HCT116 (cell line): ENCODE data around the gene SNTG2.

Experiments used
- CEBPB ChIP-seq: IDR thresholded peaks from 2 replicates; pipeline ENCODE4 v1.6.1; 2012; ENCODE audit warnings: low read depth
- EGR1 ChIP-seq: IDR thresholded peaks from 2 replicates; pipeline ENCODE4 v1.6.1; 2012; ENCODE audit warnings: low read depth
- ELF1 ChIP-seq: IDR thresholded peaks from 2 replicates; pipeline ENCODE4 v1.6.1; 2012; ENCODE audit warnings: low read depth, borderline replicate concordance
- EZH2 ChIP-seq: fragments of 200-600 bp; sonication (generic); IDR thresholded peaks from 2 replicates; pipeline ENCODE4 v1.6.1; 2017; ENCODE audit warnings: antibody characterized with exemption, mixed run types
- POLR2A ChIP-seq: IDR thresholded peaks from 2 replicates; pipeline ENCODE4 v1.7.0; 2011; ENCODE audit warnings: borderline replicate concordance; ENCODE audit not compliant: insufficient read depth, insufficient read length; ENCODE audit errors: extremely low read depth
- POLR2AphosphoS5 ChIP-seq: IDR thresholded peaks from 2 replicates; pipeline ENCODE4 v1.6.1; 2011; ENCODE audit warnings: mild to moderate bottlenecking, low read depth, low read length, moderate library complexity
- RAD21 ChIP-seq: IDR thresholded peaks from 2 replicates; pipeline ENCODE4 v1.6.1; 2012; ENCODE audit warnings: low read depth, mild to moderate bottlenecking
- SIN3A ChIP-seq: IDR thresholded peaks from 2 replicates; pipeline ENCODE4 v1.6.1; 2012; ENCODE audit warnings: low read depth
- SRF ChIP-seq: IDR thresholded peaks from 2 replicates; pipeline ENCODE4 v1.6.1; 2012; ENCODE audit warnings: low read depth
- TCF7L2 ChIP-seq: IDR thresholded peaks from 2 replicates; pipeline ENCODE4 v1.7.0; 2011; ENCODE audit warnings: borderline replicate concordance, inconsistent platforms; ENCODE audit not compliant: insufficient read depth, insufficient read length; ENCODE audit errors: extremely low read depth
- ZFX ChIP-seq: fragments of 450-650 bp; IDR thresholded peaks from 2 replicates; pipeline ENCODE4 v1.6.1; 2017
- TF ChIP-seq, protein P1 (sequence below), 3 experiments: fragments of 200-600 bp in 1 of 3; sonication (generic) in 1 of 3; IDR thresholded peaks in 2 of 3; conservative IDR thresholded peaks in 1 of 3; 2 replicates each; pipeline ENCODE4 v1.5.1; 2012 to 2017; ENCODE audit warnings: low read depth in 2 of 3, low read length in 2 of 3, antibody characterized with exemption in 1 of 3, borderline replicate concordance in 1 of 3, control low read depth in 1 of 3, mild to moderate bottlenecking in 1 of 3, mixed read lengths in 1 of 3, mixed run types in 1 of 3, moderate library complexity in 1 of 3; ENCODE audit not compliant: insufficient read depth in 1 of 3
- TF ChIP-seq, protein P2 (sequence below): IDR thresholded peaks from 2 replicates; pipeline ENCODE4 v1.6.1; 2012

DNA sequence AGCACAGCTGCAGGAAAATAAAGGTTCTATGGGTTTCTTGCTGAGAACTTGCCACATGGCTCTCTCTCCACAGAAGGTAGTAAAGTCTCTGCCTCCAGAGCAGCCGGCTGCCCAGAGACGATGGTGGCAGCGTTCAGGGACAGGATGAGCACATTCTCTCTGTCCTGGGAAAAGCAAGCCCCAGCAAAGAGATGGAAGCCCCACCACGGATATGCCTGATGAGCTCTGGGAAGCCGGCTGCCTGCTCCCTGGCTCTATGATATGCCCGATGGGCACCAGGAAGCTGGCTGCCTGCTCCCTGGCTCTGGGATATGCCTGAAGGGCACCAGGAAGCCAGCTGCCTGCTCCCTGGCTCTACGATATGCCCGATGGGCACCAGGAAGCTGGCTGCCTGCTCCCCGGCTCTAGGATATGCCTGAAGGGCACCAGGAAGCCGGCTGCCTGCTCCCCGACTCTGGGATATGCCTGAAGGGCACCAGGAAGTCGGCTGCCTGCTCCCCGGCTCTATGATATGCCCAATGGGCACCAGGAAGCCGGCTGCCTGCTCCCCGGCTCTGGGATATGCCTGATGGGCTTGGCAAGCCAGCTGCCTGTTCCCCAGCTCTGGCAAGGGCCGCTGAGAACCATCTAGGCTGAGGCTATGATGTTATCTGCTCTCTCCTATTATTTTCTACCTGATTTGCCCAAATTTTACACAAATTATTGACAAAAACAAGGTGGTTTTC, 21.5 kb upstream of the SNTG2 start:
- TF ChIP-seq, protein P1, sequence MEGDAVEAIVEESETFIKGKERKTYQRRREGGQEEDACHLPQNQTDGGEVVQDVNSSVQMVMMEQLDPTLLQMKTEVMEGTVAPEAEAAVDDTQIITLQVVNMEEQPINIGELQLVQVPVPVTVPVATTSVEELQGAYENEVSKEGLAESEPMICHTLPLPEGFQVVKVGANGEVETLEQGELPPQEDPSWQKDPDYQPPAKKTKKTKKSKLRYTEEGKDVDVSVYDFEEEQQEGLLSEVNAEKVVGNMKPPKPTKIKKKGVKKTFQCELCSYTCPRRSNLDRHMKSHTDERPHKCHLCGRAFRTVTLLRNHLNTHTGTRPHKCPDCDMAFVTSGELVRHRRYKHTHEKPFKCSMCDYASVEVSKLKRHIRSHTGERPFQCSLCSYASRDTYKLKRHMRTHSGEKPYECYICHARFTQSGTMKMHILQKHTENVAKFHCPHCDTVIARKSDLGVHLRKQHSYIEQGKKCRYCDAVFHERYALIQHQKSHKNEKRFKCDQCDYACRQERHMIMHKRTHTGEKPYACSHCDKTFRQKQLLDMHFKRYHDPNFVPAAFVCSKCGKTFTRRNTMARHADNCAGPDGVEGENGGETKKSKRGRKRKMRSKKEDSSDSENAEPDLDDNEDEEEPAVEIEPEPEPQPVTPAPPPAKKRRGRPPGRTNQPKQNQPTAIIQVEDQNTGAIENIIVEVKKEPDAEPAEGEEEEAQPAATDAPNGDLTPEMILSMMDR (IDR thresholded peaks at IDR 0.05 in 2 of 3, conservative IDR thresholded peaks at IDR 0.05 in 1 of 3; ENCODE audit: borderline replicate concordance in 1 of 3, insufficient read depth in 1 of 3, low read depth in 2 of 3, low read length in 2 of 3): no peak
- TF ChIP-seq SIN3A (no peak), EGR1 (no peak), CEBPB (no peak), POLR2A (no peak), SRF (no peak), POLR2AphosphoS5 (no peak), TCF7L2 (no peak), RAD21 (no peak), ZFX (no peak), EZH2 (no peak), ELF1 (no peak)
- TF ChIP-seq, protein P2, sequence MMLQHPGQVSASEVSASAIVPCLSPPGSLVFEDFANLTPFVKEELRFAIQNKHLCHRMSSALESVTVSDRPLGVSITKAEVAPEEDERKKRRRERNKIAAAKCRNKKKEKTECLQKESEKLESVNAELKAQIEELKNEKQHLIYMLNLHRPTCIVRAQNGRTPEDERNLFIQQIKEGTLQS: no peak
